Embryonic facial prominence (tissue), 1 donor: ENCODE results near the gene MAPKAP1.
"Not testable (repeated sequence)": the region's sequence is repeated elsewhere in the genome, so short reads cannot be mapped to it uniquely, and the experiment has no call there.

Experiments
- DNase-seq: peaks from one replicate; pipeline ENCODE4 v3.0.0-alpha.2; 2016; ENCODE audit errors: extremely low spot score

MAPKAP1 gene

DNA sequence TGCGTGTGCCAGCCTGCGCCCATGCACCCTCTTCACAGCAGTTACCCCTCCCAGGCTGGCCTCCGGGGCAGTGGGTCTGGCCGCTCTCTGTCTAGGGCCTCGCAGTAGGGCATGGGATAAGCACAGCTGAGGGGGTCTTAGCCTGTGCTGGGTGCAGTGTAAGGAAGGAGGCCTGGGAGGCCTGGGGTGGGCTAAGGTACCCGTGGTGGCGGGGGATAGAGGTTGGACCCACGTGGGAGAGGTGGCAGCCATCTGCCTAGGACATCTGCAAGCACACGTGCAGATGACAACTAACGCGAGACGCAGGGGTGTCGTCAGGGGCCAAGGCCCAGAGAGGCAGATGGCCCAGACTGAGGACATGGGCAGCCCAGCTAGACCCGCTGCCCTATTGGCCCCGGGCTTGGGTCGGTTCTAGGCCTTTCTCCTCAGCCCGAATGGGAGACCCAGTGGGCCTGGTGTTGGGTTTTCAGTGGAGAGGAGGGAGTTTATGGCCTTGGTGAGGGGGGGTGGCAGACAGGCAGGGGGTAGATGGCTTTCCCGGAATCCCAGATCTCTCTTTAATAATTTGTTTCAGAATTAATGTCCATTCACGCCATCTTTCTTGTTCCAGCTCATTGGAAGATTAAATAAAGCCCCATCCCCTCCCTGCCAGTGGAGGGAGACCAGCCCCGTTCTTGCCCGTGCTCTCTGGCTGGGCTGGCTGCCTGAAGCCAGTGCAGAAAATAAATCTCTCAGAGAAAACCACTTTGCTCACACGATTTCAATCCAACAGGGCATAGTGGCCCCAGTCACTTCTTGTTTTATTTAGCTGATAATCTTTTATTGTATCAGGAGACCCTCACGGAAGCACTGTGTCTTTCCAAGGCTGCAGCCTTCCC is 291.2 kb downstream of the MAPKAP1 start:
- no peak for DNase-seq

- no peak for DNase-seq
Measured at GRCh38 chr9:125413579-125413978, 293.4 kb downstream of the MAPKAP1 start.

DNA sequence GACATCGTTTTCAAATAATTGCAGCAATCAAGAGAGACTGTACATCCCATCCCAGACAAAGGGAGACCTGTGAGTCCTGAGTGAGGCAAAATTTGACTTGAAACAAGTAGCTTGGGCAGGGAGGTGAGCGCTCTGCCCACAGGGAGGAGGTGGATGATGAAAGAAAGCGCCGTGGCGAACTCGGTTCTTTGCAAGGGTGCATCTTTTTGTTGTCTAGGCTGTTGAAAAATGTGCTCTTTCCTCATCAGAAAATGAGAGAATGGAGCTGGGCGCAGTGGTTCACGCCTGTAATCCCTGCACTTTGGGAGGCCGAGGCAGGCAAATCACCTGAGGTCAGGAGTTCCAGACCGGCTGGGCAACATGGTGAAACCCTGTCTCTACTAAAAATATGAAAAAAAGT is 294.8 kb downstream of the MAPKAP1 start:
- no peak for DNase-seq

DNA sequence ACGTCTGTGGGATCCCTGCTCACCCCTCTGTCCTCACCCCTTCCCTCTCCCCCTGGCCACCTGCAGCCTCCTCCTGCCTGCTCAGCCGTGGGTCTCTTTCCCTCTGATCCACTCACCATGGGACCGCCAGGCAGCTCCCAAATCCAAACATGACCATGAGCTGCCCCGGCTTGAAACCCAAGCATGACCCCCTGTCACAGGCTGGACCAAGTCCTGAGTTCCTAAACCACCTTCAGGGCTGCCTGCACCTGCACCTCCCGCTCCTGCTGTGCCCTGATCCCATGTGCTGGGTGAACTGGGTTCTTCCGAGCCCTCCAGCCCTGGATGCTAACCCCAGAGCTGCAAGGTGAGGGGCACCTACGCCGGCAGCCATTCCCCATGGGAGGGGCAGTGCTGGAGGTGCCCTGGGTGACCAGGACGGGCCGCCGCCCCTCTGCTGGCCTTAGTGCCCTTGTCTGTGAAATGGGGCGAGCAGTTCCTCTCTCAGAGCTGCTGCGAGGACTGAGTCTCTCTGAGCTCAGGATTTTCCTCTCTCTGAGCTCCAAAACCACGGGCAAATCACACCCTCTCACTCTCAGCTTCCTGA is 295.7 kb downstream of the MAPKAP1 start:
- no peak for DNase-seq

GRCh38 chr9:125410522-125410894 is 296.5 kb downstream of the MAPKAP1 start:
- no peak for DNase-seq

DNA sequence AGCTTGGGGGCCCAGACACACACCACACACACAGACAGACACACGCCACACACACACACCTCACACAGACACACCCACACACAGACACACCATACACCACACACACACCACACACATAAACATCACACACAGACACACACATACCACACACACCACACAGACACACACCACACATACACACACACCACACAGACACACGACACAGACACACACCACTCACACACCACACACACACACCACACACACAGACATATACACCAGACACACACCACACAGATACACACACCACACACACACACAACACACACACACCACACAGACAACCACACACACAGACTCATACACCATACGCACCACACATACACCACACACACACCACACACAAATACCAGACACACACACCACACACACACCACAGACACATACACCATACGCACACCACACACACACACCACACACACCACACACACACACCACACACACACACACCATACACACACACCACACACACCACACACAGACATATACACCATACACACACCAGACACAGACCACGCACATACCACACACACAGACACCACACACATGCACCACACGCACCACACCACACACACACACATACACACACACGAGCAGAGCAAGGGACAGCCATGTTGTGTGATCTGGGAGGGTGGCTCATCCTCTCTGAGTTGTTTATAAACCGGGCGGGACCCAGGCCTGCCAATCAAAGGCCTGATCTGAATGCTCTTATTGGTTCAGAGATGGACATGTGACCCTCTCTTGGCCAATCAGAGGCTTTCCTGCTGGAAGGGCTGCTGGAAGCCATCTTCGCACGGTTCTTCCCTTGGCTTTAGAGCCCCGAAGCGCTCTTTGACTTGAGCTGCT is 297.1 kb downstream of the MAPKAP1 start:
- no peak for DNase-seq

DNA sequence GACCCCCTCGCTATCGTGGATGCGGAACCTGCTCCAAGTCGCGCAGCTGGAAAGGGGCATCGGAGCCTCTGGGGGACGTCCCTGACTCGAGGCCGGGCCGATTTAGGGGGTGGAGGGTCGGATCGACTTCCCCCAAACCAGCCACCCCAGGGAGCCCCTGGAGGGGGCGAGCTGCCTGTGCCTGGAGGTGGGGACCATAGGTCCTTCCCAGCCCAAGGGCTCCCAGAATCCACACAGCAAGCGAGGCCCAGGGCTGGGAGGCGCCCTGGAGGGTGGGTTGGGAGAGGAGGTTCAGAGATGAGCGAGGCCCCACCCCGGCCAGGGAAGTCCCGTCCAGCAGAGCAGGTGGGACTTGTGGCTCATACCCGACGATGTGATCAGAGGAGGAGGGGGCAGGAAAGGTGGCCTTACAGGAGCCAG is 297.8 kb downstream of the MAPKAP1 start:
- no peak for DNase-seq

- DNase-seq = peak; percentile 54
Measured at GRCh38 chr9:125407974-125408900, 298.8 kb downstream of the MAPKAP1 start.

GRCh38 chr9:125407432-125407973 is 299.5 kb downstream of the MAPKAP1 start:
- no peak for DNase-seq

DNA sequence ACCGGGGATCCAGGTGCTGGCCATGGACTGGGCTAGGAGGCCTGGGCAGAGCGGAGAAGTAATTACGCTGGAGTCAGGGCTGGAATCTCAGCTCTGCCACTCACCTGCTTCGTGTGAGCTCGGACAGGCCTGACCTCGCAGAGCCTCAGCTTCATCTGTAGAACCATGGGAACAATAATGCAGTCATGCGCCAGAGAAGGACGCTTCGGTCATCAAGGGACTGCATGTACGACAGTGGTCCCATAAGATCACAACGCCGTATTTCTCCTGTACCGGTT is 300.3 kb downstream of the MAPKAP1 start:
- no peak for DNase-seq

GRCh38 chr9:125405938-125406809 is 300.8 kb downstream of the MAPKAP1 start:
- no peak for DNase-seq

GRCh38 chr9:125404733-125405132 is 302.3 kb downstream of the MAPKAP1 start:
- no peak for DNase-seq

DNA sequence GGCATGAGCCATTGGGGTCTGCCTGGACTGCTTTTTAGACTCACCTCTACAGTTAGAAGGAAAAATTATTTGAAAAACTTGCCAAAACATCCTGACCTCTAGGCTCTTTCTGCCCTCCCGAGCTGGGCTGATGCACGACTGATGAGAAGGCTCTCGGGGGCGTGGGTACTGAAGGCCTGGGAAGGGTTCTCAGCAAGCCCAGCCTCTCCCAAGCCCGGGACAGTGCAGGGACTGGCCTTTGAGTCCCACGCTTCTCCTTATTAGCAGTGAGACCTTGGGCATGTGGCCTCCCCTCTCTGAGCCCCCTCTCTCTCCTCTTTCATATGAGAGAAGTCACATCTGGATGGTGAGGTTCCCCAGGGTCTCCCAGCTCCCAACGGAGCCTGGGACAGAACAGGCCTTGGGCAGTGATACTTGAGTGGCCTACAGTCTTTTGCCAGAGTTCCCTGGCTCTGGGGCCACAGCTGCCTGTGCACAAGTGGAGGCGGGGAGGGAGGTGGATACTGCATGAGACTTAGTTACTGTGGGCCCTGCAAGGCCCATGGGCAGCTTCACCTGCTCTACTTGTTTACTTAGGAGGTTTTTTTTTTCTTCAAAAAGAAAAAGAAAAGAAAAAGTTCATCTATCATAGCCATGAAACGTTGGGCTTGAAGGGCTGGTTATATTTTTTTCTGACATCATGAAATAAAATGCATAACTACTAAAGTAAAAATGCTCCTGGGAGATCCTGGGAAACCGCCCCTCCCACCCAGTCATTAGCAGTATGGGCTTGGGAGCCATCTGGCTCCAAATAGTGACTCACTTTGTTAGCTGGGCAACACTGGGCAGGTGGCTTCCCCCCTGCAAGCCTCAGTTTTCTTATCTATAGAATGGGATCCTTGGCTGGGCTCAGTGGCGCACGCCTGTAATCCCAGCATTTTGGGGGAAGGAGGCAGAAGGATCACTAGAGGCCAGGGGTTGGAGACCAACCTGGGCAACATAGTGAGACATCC is 306.0 kb downstream of the MAPKAP1 start:
- DNase-seq = no peak

GRCh38 chr9:125400232-125400631 is 306.8 kb downstream of the MAPKAP1 start:
- not testable (repeated sequence) for DNase-seq

- no peak for DNase-seq
Measured at GRCh38 chr9:125399666-125400065, 307.3 kb downstream of the MAPKAP1 start.

DNA sequence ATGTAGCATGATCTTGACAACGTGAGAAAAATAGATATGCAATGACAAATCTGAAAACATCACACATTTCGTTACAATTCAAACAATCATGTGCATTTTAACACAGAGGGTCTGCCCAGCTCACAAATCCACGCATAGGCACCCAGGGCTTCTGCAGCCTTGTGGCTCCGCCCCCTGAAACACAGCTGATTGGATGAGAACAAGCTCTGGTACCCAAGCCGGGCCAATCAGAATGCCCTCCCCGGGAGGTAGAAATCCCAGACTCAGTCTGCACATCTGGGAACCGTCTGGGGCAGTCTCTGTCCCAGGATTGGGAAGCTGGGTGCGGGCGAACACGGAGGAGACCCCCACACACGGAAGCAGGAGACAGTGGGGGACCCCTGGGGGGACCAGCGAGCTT is 307.8 kb downstream of the MAPKAP1 start:
- no peak for DNase-seq

GRCh38 chr9:125398243-125398642 is 308.8 kb downstream of the MAPKAP1 start:
- DNase-seq = no peak

- DNase-seq = no peak
Measured at GRCh38 chr9:125397736-125398135, 309.3 kb downstream of the MAPKAP1 start.

DNA sequence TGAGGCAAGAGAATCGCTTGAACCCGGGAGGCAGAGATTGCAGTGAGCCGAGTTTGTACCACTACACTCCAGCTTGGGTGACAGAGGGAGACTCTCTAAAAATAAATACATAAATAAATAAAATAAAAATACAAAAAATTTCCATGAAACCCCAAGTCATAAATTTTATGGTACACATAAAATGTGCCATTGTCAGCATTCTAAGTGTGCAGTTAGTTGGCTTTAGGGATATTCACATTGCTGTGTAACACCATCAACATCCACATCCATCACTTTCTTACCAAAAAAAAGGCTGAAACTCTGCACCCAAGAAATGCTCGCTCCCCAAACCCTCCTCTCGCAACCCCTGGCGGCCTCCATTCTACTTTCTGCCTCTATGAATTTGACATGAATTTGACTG is 310.2 kb downstream of the MAPKAP1 start:
- no peak for DNase-seq
